HL-60 (cell line): ENCODE data around the gene PXDN.

Source experiments
- DNase-seq, 2 experiments: peaks; one replicate each; pipeline ENCODE4 v3.0.0-alpha.2; 2010 to 2020; ENCODE audit warnings: low read depth in 1 of 2, low spot score in 1 of 2
- H3K27ac ChIP-seq: fragments of 250-450 bp; sonication (Bioruptor Pico); replicated peaks from 2 replicates; pipeline ENCODE4 v1.5.1; 2020; ENCODE audit warnings: mild to moderate bottlenecking, moderate library complexity
- H3K27me3 ChIP-seq: fragments of 250-450 bp; sonication (Bioruptor Pico); 2 replicates; pipeline ENCODE4 v1.5.1; 2021; ENCODE audit warnings: mild to moderate bottlenecking, moderate library complexity; ENCODE audit not compliant: insufficient read depth, poor library complexity, severe bottlenecking
- H3K4me3 ChIP-seq: replicated peaks from 2 replicates; pipeline ENCODE4 v1.5.1; 2011; ENCODE audit warnings: mild to moderate bottlenecking, control low read depth, low read length; ENCODE audit not compliant: insufficient read depth
- GABPA ChIP-seq: IDR thresholded peaks from 2 replicates; pipeline ENCODE4 v1.6.1; 2012; ENCODE audit warnings: low read depth
- POLR2AphosphoS5 ChIP-seq: IDR thresholded peaks from 2 replicates; pipeline ENCODE4 v1.6.1; 2012; ENCODE audit warnings: low read depth
- SPI1 ChIP-seq: IDR thresholded peaks from 2 replicates; pipeline ENCODE4 v1.6.1; 2012; ENCODE audit warnings: low read depth, mild to moderate bottlenecking, borderline replicate concordance
- TF ChIP-seq, protein P1 (sequence below): IDR thresholded peaks from one replicate; pipeline ENCODE4 v1.5.1; 2011; ENCODE audit warnings: low read length, control low read depth, inconsistent platforms; ENCODE audit not compliant: insufficient read depth
- TF ChIP-seq, protein P2 (sequence below): IDR thresholded peaks from 2 replicates; pipeline ENCODE4 v1.6.1; 2012; ENCODE audit warnings: low read depth; ENCODE audit not compliant: insufficient replicate concordance

PXDN gene

DNA sequence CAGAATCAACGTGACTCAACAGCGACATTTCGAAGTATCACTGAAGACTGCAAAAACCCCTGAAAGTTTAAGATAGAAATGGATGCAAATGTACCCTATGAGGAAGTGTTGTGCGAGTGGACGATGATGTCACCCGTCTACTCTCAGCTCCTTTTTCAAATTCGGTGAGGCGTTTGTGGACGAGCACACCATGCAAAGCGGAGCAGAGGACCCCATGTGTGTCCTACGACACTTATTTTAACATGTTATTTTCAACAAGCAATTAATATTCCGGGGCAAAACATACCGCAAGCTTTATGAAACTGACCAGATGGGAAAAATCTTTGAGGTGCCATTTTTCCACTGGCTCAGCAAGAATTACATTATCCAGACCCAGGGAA lies 2.0 kb downstream of the PXDN start:
- no peak overlapping the region for H3K4me3 ChIP-seq
- DNase-seq, result no peak
- TF ChIP-seq POLR2AphosphoS5 (no peak), GABPA (no peak), SPI1 (no peak)
- TF ChIP-seq, protein P1, sequence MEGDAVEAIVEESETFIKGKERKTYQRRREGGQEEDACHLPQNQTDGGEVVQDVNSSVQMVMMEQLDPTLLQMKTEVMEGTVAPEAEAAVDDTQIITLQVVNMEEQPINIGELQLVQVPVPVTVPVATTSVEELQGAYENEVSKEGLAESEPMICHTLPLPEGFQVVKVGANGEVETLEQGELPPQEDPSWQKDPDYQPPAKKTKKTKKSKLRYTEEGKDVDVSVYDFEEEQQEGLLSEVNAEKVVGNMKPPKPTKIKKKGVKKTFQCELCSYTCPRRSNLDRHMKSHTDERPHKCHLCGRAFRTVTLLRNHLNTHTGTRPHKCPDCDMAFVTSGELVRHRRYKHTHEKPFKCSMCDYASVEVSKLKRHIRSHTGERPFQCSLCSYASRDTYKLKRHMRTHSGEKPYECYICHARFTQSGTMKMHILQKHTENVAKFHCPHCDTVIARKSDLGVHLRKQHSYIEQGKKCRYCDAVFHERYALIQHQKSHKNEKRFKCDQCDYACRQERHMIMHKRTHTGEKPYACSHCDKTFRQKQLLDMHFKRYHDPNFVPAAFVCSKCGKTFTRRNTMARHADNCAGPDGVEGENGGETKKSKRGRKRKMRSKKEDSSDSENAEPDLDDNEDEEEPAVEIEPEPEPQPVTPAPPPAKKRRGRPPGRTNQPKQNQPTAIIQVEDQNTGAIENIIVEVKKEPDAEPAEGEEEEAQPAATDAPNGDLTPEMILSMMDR, result no peak
- TF ChIP-seq, protein P2, sequence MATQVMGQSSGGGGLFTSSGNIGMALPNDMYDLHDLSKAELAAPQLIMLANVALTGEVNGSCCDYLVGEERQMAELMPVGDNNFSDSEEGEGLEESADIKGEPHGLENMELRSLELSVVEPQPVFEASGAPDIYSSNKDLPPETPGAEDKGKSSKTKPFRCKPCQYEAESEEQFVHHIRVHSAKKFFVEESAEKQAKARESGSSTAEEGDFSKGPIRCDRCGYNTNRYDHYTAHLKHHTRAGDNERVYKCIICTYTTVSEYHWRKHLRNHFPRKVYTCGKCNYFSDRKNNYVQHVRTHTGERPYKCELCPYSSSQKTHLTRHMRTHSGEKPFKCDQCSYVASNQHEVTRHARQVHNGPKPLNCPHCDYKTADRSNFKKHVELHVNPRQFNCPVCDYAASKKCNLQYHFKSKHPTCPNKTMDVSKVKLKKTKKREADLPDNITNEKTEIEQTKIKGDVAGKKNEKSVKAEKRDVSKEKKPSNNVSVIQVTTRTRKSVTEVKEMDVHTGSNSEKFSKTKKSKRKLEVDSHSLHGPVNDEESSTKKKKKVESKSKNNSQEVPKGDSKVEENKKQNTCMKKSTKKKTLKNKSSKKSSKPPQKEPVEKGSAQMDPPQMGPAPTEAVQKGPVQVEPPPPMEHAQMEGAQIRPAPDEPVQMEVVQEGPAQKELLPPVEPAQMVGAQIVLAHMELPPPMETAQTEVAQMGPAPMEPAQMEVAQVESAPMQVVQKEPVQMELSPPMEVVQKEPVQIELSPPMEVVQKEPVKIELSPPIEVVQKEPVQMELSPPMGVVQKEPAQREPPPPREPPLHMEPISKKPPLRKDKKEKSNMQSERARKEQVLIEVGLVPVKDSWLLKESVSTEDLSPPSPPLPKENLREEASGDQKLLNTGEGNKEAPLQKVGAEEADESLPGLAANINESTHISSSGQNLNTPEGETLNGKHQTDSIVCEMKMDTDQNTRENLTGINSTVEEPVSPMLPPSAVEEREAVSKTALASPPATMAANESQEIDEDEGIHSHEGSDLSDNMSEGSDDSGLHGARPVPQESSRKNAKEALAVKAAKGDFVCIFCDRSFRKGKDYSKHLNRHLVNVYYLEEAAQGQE, result no peak
- H3K27ac ChIP-seq, result no peak overlapping the region
- H3K27me3 ChIP-seq, result peaks cover 14% of the 10 kb centered on the region

DNA sequence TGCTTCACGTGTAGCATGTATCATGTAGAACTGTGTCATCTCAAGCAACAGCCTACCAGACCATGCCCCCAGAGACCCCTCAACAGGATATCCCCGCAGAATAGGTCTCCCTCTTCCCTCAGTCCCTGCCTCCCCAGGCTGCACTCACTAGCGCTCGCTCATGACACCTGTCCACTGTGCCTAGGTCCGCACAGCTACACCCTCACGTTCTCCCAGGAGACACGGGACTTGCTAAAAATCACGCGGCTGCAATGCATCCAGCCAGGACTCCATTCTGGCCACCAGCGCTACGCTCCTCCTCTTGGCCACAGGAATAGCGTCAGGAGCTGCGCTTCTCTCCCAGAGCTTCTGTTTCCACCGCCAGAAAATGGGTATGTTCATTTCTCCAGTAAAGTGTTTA lies 2.5 kb downstream of the PXDN start:
- peaks cover 14% of the 10 kb centered on the region for H3K27me3 ChIP-seq
- no peak overlapping the region for H3K4me3 ChIP-seq
- H3K27ac ChIP-seq, result no peak overlapping the region
- DNase-seq, result no peak
- TF ChIP-seq GABPA (no peak), POLR2AphosphoS5 (no peak), SPI1 (no peak)
- TF ChIP-seq, protein P1, result no peak
- TF ChIP-seq, protein P2, result no peak

DNA sequence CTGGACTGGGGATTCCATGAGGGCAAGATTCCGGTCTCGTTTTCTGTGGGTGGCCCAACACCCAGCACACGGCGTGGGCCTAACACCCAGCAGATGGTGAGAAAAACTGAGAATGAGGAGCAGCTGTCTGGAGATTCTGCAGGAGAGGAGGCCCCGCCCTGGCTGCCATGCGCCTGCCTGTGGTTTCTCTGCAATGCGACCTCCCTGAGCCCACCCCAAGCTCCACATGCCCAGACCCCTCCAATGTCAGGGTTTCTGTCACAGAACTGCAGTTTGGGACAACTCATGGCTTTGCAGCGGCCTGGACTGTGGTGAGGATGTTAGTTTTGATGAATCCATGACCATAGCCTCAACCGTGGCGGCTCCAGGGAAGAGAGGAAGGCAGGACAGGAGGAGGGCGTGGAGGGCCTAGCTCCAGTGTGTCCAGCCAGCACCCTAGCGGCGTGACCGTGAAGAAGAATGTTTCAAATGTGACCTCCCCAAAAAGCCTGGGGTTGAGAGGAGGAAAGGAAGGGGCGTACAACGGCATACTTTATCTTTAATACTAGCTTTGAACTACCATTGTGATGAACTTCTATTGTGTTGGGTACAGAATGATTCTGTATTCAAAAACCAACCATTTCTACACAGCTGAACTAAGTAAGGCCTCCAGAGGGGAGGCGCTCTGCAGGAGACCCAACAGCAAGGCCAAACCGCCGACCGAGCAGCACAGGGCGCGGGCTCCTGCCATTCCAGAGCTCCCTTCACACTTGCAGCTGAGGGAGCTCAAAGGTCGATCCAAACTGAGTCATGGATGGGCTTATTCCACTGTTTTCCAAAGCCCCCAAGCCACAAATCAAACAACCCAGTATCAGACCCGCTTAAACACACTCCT lies 3.4 kb downstream of the PXDN start:
- Histone ChIP-seq H3K27ac (no peak overlapping the region), H3K27me3 (peaks cover 14% of the 10 kb centered on the region), H3K4me3 (no peak overlapping the region)
- no peak for DNase-seq
- TF ChIP-seq, protein P1, result no peak
- no peak for TF ChIP-seq POLR2AphosphoS5
- TF ChIP-seq, protein P2, result no peak
- TF ChIP-seq SPI1, result no peak
- no peak for TF ChIP-seq GABPA
